K562 (cell line): Measurements from ENCODE around the gene NET1. TPM values are rescaled to one million over a fixed set of nuclear protein-coding genes. Genes with fewer than 3 reads are reported as not detected.

ENCODE experiments used
- KDM1A ChIP-seq, 2 experiments: fragments of 450-650 bp; IDR thresholded peaks; 2 replicates each; pipeline ENCODE4 v1.6.1; 2016; ENCODE audit warnings: mild to moderate bottlenecking in 2 of 2
- NCOA1 ChIP-seq: fragments of 450-650 bp; IDR thresholded peaks from 2 replicates; pipeline ENCODE4 v1.6.1; 2016; ENCODE audit warnings: low read depth
- NELFE ChIP-seq: IDR thresholded peaks from 2 replicates; pipeline ENCODE4 v1.6.1; 2011; ENCODE audit warnings: mild to moderate bottlenecking; ENCODE audit not compliant: insufficient read depth, insufficient read length
- NR2C2 ChIP-seq, 2 experiments: fragments of 200-800 bp in 1 of 2; sonication (Bioruptor generic) in 1 of 2; sonication (generic) in 1 of 2; formaldehyde crosslinking in 1 of 2; IDR thresholded peaks; 2 replicates each; pipeline versions ENCODE4 v1.6.1 to v1.8.0; 2016 to 2022; ENCODE audit warnings: mild to moderate bottlenecking in 1 of 2, missing compliant biosample characterization in 1 of 2, missing genetic modification characterization in 1 of 2, missing genetic modification reagents in 1 of 2
- POLR2AphosphoS5 ChIP-seq: IDR thresholded peaks from 2 replicates; pipeline ENCODE4 v1.6.1; 2011; ENCODE audit warnings: mild to moderate bottlenecking, low read depth, low read length, moderate library complexity; ENCODE audit not compliant: control insufficient read depth, insufficient read depth
- RBM15 ChIP-seq: fragments of 200-400 bp; formaldehyde crosslinking; IDR thresholded peaks from 2 replicates; pipeline ENCODE4 v1.6.1; 2018; ENCODE audit warnings: mild to moderate bottlenecking, low read length, moderate library complexity; ENCODE audit not compliant: insufficient read depth
- SAP30 ChIP-seq: fragments of 200-600 bp; sonication (generic); IDR thresholded peaks from 2 replicates; pipeline ENCODE4 v1.6.1; 2012; ENCODE audit warnings: borderline replicate concordance, low read depth, mild to moderate bottlenecking, moderate library complexity, low read length, control low read depth, inconsistent platforms; ENCODE audit not compliant: insufficient read depth, poor library complexity, severe bottlenecking
- SIN3A ChIP-seq, 2 experiments: fragments of 150-350 bp in 1 of 2; IDR thresholded peaks; 2 replicates each; pipeline ENCODE4 v1.6.1; 2011 to 2016; ENCODE audit warnings: borderline replicate concordance in 2 of 2, low read depth in 2 of 2, low read length in 2 of 2, mild to moderate bottlenecking in 2 of 2, moderate library complexity in 2 of 2; ENCODE audit not compliant: control insufficient read depth in 1 of 2
- TEAD4 ChIP-seq, 2 experiments: sonication (generic) in 1 of 2; formaldehyde crosslinking in 1 of 2; IDR thresholded peaks; 2 replicates each; pipeline versions ENCODE4 v1.6.1 to v1.8.0; 2012 to 2022; ENCODE audit warnings: borderline replicate concordance in 1 of 2, inconsistent platforms in 1 of 2, low read length in 1 of 2, mild to moderate bottlenecking in 1 of 2, missing genetic modification reagents in 1 of 2
- ZKSCAN1 ChIP-seq: fragments of 150-350 bp; IDR thresholded peaks from 2 replicates; pipeline ENCODE4 v1.6.1; 2016; ENCODE audit warnings: low read depth, low read length
- ZNF175 ChIP-seq: fragments of 200-800 bp; sonication (Bioruptor generic); IDR thresholded peaks from 2 replicates; pipeline ENCODE4 v1.6.1; 2016; ENCODE audit warnings: low read depth, mild to moderate bottlenecking, missing genetic modification characterization, missing compliant biosample characterization
- ZNF277 ChIP-seq: fragments of 250-450 bp; sonication (Bioruptor Pico); IDR thresholded peaks from 2 replicates; pipeline ENCODE4 v1.8.0; 2022; ENCODE audit warnings: inconsistent platforms, mild to moderate bottlenecking, moderate library complexity, borderline replicate concordance
- polyA plus RNA-seq, 8 experiments: library from polyadenylated mRNA; depleted of rRNA in 4 of 8; stranded (reverse) in 5 of 8; unstranded in 3 of 8; fragments of >200 nt; fragmentation: Nextera tagmentation in 2 of 8; fragmentation: Illumina TruSeq in 1 of 8; extraction: Ambion mirVana in 2 of 8; extraction: Trizol in 1 of 8; gene quantifications; 2 replicates each; pipeline versions ENCODE4 v1.2.1 to v1.2.3, GENCODE V29; 2011 to 2014; ENCODE audit warnings: inconsistent platforms in 1 of 8, missing spikeins in 1 of 8
- total RNA-seq, 7 experiments: library from RNA; depleted of rRNA in 6 of 7; stranded (reverse); fragments of >200 nt in 6 of 7; fragmentation: Illumina TruSeq in 2 of 7; extraction: Trizol in 2 of 7; gene quantifications; 2 replicates each; pipeline versions ENCODE4 v1.2.1 to v1.2.3, GENCODE V29; 2011 to 2021; ENCODE audit warnings: low replicate concordance in 1 of 7
- TF ChIP-seq, protein P1 (sequence below), 2 experiments: fragments of 450-650 bp in 1 of 2; sonication (generic) in 1 of 2; formaldehyde crosslinking in 1 of 2; IDR thresholded peaks; 2 replicates each; pipeline versions ENCODE4 v1.7.1 to v1.9.0; 2016 to 2022; ENCODE audit warnings: inconsistent platforms in 1 of 2, mild to moderate bottlenecking in 1 of 2, missing genetic modification reagents in 1 of 2
- TF ChIP-seq, protein P2 (sequence below), 2 experiments: fragments of 450-650 bp; IDR thresholded peaks; 2 replicates each; pipeline ENCODE4 v1.6.1; 2016

NET1 gene
- total and polyA plus RNA-seq, 9 of the 15 experiments (the other 6 are each of a cell fraction or from before 2014, with no cell fraction given), result 47.4 to 258 (median 106) TPM

DNA sequence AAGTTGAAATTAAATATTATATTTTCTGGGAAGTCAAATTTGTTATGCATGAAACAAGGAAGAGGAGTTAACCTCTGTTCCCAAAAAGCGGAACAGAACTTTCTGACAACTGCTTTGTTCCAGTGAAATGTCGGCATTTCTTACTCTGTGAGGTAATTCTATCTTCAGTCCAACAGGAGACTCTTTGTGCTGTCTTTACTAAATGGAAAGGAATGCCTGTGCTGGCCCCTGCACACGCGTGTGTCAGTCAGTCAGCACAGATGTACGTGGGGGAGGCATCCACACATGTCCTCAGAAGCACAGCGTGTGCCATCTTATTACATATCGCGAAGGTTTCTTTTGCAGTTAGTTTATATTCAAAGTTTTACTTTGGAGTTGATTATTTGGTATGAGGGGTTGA lies 37.5 kb downstream of the NET1 start (continued):
- TF ChIP-seq, protein P1, sequence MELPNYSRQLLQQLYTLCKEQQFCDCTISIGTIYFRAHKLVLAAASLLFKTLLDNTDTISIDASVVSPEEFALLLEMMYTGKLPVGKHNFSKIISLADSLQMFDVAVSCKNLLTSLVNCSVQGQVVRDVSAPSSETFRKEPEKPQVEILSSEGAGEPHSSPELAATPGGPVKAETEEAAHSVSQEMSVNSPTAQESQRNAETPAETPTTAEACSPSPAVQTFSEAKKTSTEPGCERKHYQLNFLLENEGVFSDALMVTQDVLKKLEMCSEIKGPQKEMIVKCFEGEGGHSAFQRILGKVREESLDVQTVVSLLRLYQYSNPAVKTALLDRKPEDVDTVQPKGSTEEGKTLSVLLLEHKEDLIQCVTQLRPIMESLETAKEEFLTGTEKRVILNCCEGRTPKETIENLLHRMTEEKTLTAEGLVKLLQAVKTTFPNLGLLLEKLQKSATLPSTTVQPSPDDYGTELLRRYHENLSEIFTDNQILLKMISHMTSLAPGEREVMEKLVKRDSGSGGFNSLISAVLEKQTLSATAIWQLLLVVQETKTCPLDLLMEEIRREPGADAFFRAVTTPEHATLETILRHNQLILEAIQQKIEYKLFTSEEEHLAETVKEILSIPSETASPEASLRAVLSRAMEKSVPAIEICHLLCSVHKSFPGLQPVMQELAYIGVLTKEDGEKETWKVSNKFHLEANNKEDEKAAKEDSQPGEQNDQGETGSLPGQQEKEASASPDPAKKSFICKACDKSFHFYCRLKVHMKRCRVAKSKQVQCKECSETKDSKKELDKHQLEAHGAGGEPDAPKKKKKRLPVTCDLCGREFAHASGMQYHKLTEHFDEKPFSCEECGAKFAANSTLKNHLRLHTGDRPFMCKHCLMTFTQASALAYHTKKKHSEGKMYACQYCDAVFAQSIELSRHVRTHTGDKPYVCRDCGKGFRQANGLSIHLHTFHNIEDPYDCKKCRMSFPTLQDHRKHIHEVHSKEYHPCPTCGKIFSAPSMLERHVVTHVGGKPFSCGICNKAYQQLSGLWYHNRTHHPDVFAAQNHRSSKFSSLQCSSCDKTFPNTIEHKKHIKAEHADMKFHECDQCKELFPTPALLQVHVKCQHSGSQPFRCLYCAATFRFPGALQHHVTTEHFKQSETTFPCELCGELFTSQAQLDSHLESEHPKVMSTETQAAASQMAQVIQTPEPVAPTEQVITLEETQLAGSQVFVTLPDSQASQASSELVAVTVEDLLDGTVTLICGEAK (IDR thresholded peaks at IDR 0.05), result no peak
- TF ChIP-seq, protein P1 (CRISPR knock-in tag; IDR thresholded peaks at IDR 0.05), result no peak
- TF ChIP-seq KDM1A (IDR thresholded peaks at IDR 0.05) (peak in 1 of 2 experiments; percentile 77; a peak in 2 of 4 replicates), ZNF175 (CRISPR knock-in tag) (no peak), ZKSCAN1 (no peak), NCOA1 (no peak), NR2C2 (CRISPR knock-in tag; IDR thresholded peaks at IDR 0.05) (no peak), NR2C2 (tag; IDR thresholded peaks at IDR 0.05) (no peak), NELFE (no peak), SIN3A (IDR thresholded peaks at IDR 0.05; ENCODE audit: borderline replicate concordance in 2 of 2, control insufficient read depth in 1 of 2, low read depth in 2 of 2, low read length in 2 of 2) (0 out of 4 replicates have a peak, but pooled peaks of 1 of the 2 experiments have one; percentile 18), POLR2AphosphoS5 (0 out of 2 replicates have a peak, but pooled peaks have one; percentile 41), ZNF277 (CRISPR knock-in tag) (no peak), TEAD4 (IDR thresholded peaks at IDR 0.05; ENCODE audit: low read length) (peak; percentile 67), TEAD4 (CRISPR knock-in tag; IDR thresholded peaks at IDR 0.05; ENCODE audit: borderline replicate concordance) (no peak), RBM15 (no peak), SAP30 (peak; percentile 61)
- TF ChIP-seq, protein P2, sequence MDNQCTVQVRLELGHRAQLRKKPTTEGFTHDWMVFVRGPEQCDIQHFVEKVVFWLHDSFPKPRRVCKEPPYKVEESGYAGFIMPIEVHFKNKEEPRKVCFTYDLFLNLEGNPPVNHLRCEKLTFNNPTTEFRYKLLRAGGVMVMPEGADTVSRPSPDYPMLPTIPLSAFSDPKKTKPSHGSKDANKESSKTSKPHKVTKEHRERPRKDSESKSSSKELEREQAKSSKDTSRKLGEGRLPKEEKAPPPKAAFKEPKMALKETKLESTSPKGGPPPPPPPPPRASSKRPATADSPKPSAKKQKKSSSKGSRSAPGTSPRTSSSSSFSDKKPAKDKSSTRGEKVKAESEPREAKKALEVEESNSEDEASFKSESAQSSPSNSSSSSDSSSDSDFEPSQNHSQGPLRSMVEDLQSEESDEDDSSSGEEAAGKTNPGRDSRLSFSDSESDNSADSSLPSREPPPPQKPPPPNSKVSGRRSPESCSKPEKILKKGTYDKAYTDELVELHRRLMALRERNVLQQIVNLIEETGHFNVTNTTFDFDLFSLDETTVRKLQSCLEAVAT (IDR thresholded peaks at IDR 0.05), result peak; percentile 85 to 87; a peak in 3 of 4 replicates
